ENCODE data around the gene POU6F2.

The POU6F2 gene

GRCh38 chr7:39459636-39460035, 481.9 kb downstream of the POU6F2 start:
- Histone ChIP-seq H3K4me1 (ENCODE audit: low read length) (no peaks in the 10 kb centered on the region), H3K9me2 (replicated peaks; ENCODE audit: insufficient read depth, low read length) (no peaks in the 10 kb centered on the region), H3K36me3 (replicated peaks; ENCODE audit: insufficient read depth, low read length) (no peaks in the 10 kb centered on the region), H3K79me2 (ENCODE audit: low read length) (no peaks in the 10 kb centered on the region), H3F3A (ENCODE audit: insufficient read depth, low read length) (no peaks in the 10 kb centered on the region), H4K20me1 (ENCODE audit: insufficient read depth, low read length) (no peaks in the 10 kb centered on the region), H3K27ac (ENCODE audit: low read length) (no peak overlapping the region), H2AFZ (ENCODE audit: low read length) (no peak overlapping the region), H3K4me2 (ENCODE audit: low read depth, low read length) (no peak overlapping the region), H3K27me3 (replicated peaks; ENCODE audit: insufficient read depth, low read length) (no peaks in the 10 kb centered on the region), H3K4me3 (ENCODE audit: low read length) (no peak overlapping the region), H3K9ac (ENCODE audit: low read length) (no peak overlapping the region), H3K9me3 (replicated peaks; ENCODE audit: insufficient read depth, low read length) (no peaks in the 10 kb centered on the region)
- TF ChIP-seq EZH2phosphoT487 (IDR thresholded peaks at IDR 0.05; ENCODE audit: low read length) (no peak), CTCF (IDR thresholded peaks at IDR 0.05; ENCODE audit: low read length) (no peak), EZH2 (optimal IDR thresholded peaks at IDR 0.05; ENCODE audit: low read depth, low read length) (no peak)
- no peak for DNase-seq

- no peak for TF ChIP-seq CTCF (IDR thresholded peaks at IDR 0.05; ENCODE audit: low read length)
- no peak for TF ChIP-seq EZH2 (optimal IDR thresholded peaks at IDR 0.05; ENCODE audit: low read depth, low read length)
- no peak for TF ChIP-seq EZH2phosphoT487 (IDR thresholded peaks at IDR 0.05; ENCODE audit: low read length)
- no peak overlapping the region for H2AFZ ChIP-seq (ENCODE audit: low read length)
- no peak overlapping the region for H3K9ac ChIP-seq (ENCODE audit: low read length)
- H3K9me2 ChIP-seq (replicated peaks; ENCODE audit: insufficient read depth, low read length): no peaks in the 10 kb centered on the region
- no peak for DNase-seq
- H3K4me3 ChIP-seq (ENCODE audit: low read length): no peak overlapping the region
- H3K36me3 ChIP-seq (replicated peaks; ENCODE audit: insufficient read depth, low read length): no peaks in the 10 kb centered on the region
- H3K4me2 ChIP-seq (ENCODE audit: low read depth, low read length): no peak overlapping the region
- H3K27me3 ChIP-seq (replicated peaks; ENCODE audit: insufficient read depth, low read length): no peaks in the 10 kb centered on the region
- no peaks in the 10 kb centered on the region for H3K79me2 ChIP-seq (ENCODE audit: low read length)
- no peak overlapping the region for H3K27ac ChIP-seq (ENCODE audit: low read length)
- no peaks in the 10 kb centered on the region for H3F3A ChIP-seq (ENCODE audit: insufficient read depth, low read length)
- H4K20me1 ChIP-seq (ENCODE audit: insufficient read depth, low read length): no peaks in the 10 kb centered on the region
- no peaks in the 10 kb centered on the region for H3K9me3 ChIP-seq (replicated peaks; ENCODE audit: insufficient read depth, low read length)
- no peaks in the 10 kb centered on the region for H3K4me1 ChIP-seq (ENCODE audit: low read length)
Measured at GRCh38 chr7:39460486-39460885, 482.8 kb downstream of the POU6F2 start.

GRCh38 chr7:39461263-39461820, 483.6 kb downstream of the POU6F2 start:
- H3K9ac ChIP-seq (ENCODE audit: low read length): no peak overlapping the region
- H3K9me2 ChIP-seq (replicated peaks; ENCODE audit: insufficient read depth, low read length): no peaks in the 10 kb centered on the region
- no peak overlapping the region for H3K4me3 ChIP-seq (ENCODE audit: low read length)
- no peaks in the 10 kb centered on the region for H3K27me3 ChIP-seq (replicated peaks; ENCODE audit: insufficient read depth, low read length)
- no peaks in the 10 kb centered on the region for H3K79me2 ChIP-seq (ENCODE audit: low read length)
- no peaks in the 10 kb centered on the region for H3K4me1 ChIP-seq (ENCODE audit: low read length)
- TF ChIP-seq EZH2 (optimal IDR thresholded peaks at IDR 0.05; ENCODE audit: low read depth, low read length): no peak
- TF ChIP-seq CTCF (IDR thresholded peaks at IDR 0.05; ENCODE audit: low read length): no peak
- no peak for TF ChIP-seq EZH2phosphoT487 (IDR thresholded peaks at IDR 0.05; ENCODE audit: low read length)
- DNase-seq: no peak
- H3K27ac ChIP-seq (ENCODE audit: low read length): no peak overlapping the region
- H4K20me1 ChIP-seq (ENCODE audit: insufficient read depth, low read length): no peaks in the 10 kb centered on the region
- no peak overlapping the region for H3K4me2 ChIP-seq (ENCODE audit: low read depth, low read length)
- H3F3A ChIP-seq (ENCODE audit: insufficient read depth, low read length): no peaks in the 10 kb centered on the region
- no peak overlapping the region for H2AFZ ChIP-seq (ENCODE audit: low read length)
- H3K36me3 ChIP-seq (replicated peaks; ENCODE audit: insufficient read depth, low read length): no peaks in the 10 kb centered on the region
- no peaks in the 10 kb centered on the region for H3K9me3 ChIP-seq (replicated peaks; ENCODE audit: insufficient read depth, low read length)
